ENCODE data around the gene ZNF778. TPM values are rescaled to one million over a fixed set of nuclear protein-coding genes. Genes with fewer than 3 reads are reported as not detected.

The ZNF778 gene
- total and polyA plus RNA-seq, 2 experiments from 2014 or later, result 1.3 to 2.9 TPM

GRCh38 chr16:89179656-89180315, 37.7 kb upstream of the ZNF778 start:
- Histone ChIP-seq H3K27ac (no peak overlapping the region), H3K36me3 (replicated peaks; ENCODE audit: insufficient read depth, low read depth) (no peaks in the 10 kb centered on the region), H3K9me2 (replicated peaks; ENCODE audit: insufficient read depth) (no peaks in the 10 kb centered on the region), H3K9me3 (ENCODE audit: low read depth) (no peaks in the 10 kb centered on the region), H3K4me3 (no peak overlapping the region), H4K20me1 (ENCODE audit: insufficient read depth, poor library complexity, severe bottlenecking) (no peaks in the 10 kb centered on the region), H3K4me2 (no peak overlapping the region), H2AFZ (no peak overlapping the region), H3K79me2 (no peaks in the 10 kb centered on the region), H3K4me1 (ENCODE audit: insufficient read depth) (no peaks in the 10 kb centered on the region), H3K27me3 (no peaks in the 10 kb centered on the region)
- no peak for TF ChIP-seq EZH2phosphoT487 (IDR thresholded peaks at IDR 0.05; ENCODE audit: low read depth, severe bottlenecking, unreplicated experiment)
- TF ChIP-seq EZH2 (IDR thresholded peaks at IDR 0.05; ENCODE audit: borderline replicate concordance), result no peak
- no peak for TF ChIP-seq CTCF (IDR thresholded peaks at IDR 0.05; ENCODE audit: poor library complexity)
- no peak for DNase-seq (ENCODE audit: low spot score)
- WGBS (ENCODE audit: low lambda C conversion rate, missing lambda C conversion rate), result 89% methylated on average over 24 of the region's 25 CpGs

GRCh38 chr16:89183463-89183862, 34.0 kb upstream of the ZNF778 start:
- Histone ChIP-seq H3K9me2 (replicated peaks; ENCODE audit: insufficient read depth) (no peaks in the 10 kb centered on the region), H4K20me1 (ENCODE audit: insufficient read depth, poor library complexity, severe bottlenecking) (no peaks in the 10 kb centered on the region), H3K4me1 (ENCODE audit: insufficient read depth) (no peaks in the 10 kb centered on the region), H3K4me3 (no peak overlapping the region), H3K79me2 (no peaks in the 10 kb centered on the region), H3K27ac (no peak overlapping the region), H3K4me2 (no peak overlapping the region), H3K36me3 (replicated peaks; ENCODE audit: insufficient read depth, low read depth) (no peaks in the 10 kb centered on the region), H3K27me3 (no peaks in the 10 kb centered on the region), H3K9me3 (ENCODE audit: low read depth) (no peaks in the 10 kb centered on the region), H2AFZ (no peak overlapping the region)
- DNase-seq (ENCODE audit: low spot score), result no peak
- 60% methylated on average over 13 of the region's 13 CpGs for WGBS (ENCODE audit: low lambda C conversion rate, missing lambda C conversion rate)
- no peak for TF ChIP-seq EZH2phosphoT487 (IDR thresholded peaks at IDR 0.05; ENCODE audit: low read depth, severe bottlenecking, unreplicated experiment)
- no peak for TF ChIP-seq EZH2 (IDR thresholded peaks at IDR 0.05; ENCODE audit: borderline replicate concordance)
- TF ChIP-seq CTCF (IDR thresholded peaks at IDR 0.05; ENCODE audit: poor library complexity), result no peak

- Histone ChIP-seq H3K4me3 (no peak overlapping the region), H3K9me3 (ENCODE audit: low read depth) (no peaks in the 10 kb centered on the region), H3K4me1 (ENCODE audit: insufficient read depth) (no peaks in the 10 kb centered on the region), H2AFZ (no peak overlapping the region), H3K27me3 (no peaks in the 10 kb centered on the region), H3K9me2 (replicated peaks; ENCODE audit: insufficient read depth) (no peaks in the 10 kb centered on the region), H4K20me1 (ENCODE audit: insufficient read depth, poor library complexity, severe bottlenecking) (no peaks in the 10 kb centered on the region), H3K27ac (no peak overlapping the region), H3K4me2 (no peak overlapping the region), H3K79me2 (no peaks in the 10 kb centered on the region), H3K36me3 (replicated peaks; ENCODE audit: insufficient read depth, low read depth) (no peaks in the 10 kb centered on the region)
- DNase-seq (ENCODE audit: low spot score), result no peak
- whole genome bisulfite sequencing (ENCODE audit: low lambda C conversion rate, missing lambda C conversion rate), result 85% methylated on average over 26 of the region's 26 CpGs
- no peak for TF ChIP-seq CTCF (IDR thresholded peaks at IDR 0.05; ENCODE audit: poor library complexity)
Observed at GRCh38 chr16:89183975-89184676, 33.4 kb upstream of the ZNF778 start.

Measured in hepatocyte (in vitro differentiated cells).